Measurements from ENCODE around the gene ZNF281. TPM values are rescaled to one million over a fixed set of nuclear protein-coding genes. Genes with fewer than 3 reads are reported as not detected.

Gene ZNF281
- total and polyA plus RNA-seq, 9 donors, result 8.8 to 16.7 (median 12.6) TPM

- WGBS (ENCODE audit: insufficient coverage), result no CpG with 5 or more reads among the region's 1 CpG
- H3K27ac ChIP-seq (ENCODE audit: low read length), result no peak overlapping the region
- DNase-seq, result no peak
- H3K4me1 ChIP-seq (ENCODE audit: control insufficient read depth, insufficient read depth, low read length), result no peaks in the 10 kb centered on the region
- H3K27me3 ChIP-seq (ENCODE audit: control insufficient read depth, insufficient read depth, low read length), result no peaks in the 10 kb centered on the region
- H3K36me3 ChIP-seq (ENCODE audit: control insufficient read depth, insufficient read depth, low read length), result no peaks in the 10 kb centered on the region
- H3K4me3 ChIP-seq (ENCODE audit: low read length), result no peak overlapping the region
- no peaks in the 10 kb centered on the region for H3K9me3 ChIP-seq (replicated peaks; ENCODE audit: control insufficient read depth, low read depth, low read length)
Observed at GRCh38 chr1:200432586-200432985, 22.8 kb upstream of the ZNF281 start.

- Histone ChIP-seq H3K4me3 (ENCODE audit: low read length) (no peak overlapping the region), H3K27ac (ENCODE audit: low read length) (no peak overlapping the region), H3K36me3 (ENCODE audit: control insufficient read depth, insufficient read depth, low read length) (no peaks in the 10 kb centered on the region), H3K9me3 (replicated peaks; ENCODE audit: control insufficient read depth, low read depth, low read length) (no peaks in the 10 kb centered on the region), H3K27me3 (ENCODE audit: control insufficient read depth, insufficient read depth, low read length) (no peaks in the 10 kb centered on the region), H3K4me1 (ENCODE audit: control insufficient read depth, insufficient read depth, low read length) (no peaks in the 10 kb centered on the region)
- no peak for DNase-seq
- no CpG with 5 or more reads among the region's 2 CpGs for WGBS (ENCODE audit: insufficient coverage)
Observed at GRCh38 chr1:200429221-200429751, 19.4 kb upstream of the ZNF281 start.

GRCh38 chr1:200428482-200429205 lies 18.8 kb upstream of the ZNF281 start:
- H3K9me3 ChIP-seq (replicated peaks; ENCODE audit: control insufficient read depth, low read depth, low read length), result no peaks in the 10 kb centered on the region
- WGBS (ENCODE audit: insufficient coverage), result 100% methylated on average over 1 of the region's 4 CpGs
- no peak overlapping the region for H3K27ac ChIP-seq (ENCODE audit: low read length)
- no peaks in the 10 kb centered on the region for H3K36me3 ChIP-seq (ENCODE audit: control insufficient read depth, insufficient read depth, low read length)
- H3K4me1 ChIP-seq (ENCODE audit: control insufficient read depth, insufficient read depth, low read length), result no peaks in the 10 kb centered on the region
- DNase-seq, result no peak
- H3K4me3 ChIP-seq (ENCODE audit: low read length), result no peak overlapping the region
- H3K27me3 ChIP-seq (ENCODE audit: control insufficient read depth, insufficient read depth, low read length), result no peaks in the 10 kb centered on the region

GRCh38 chr1:200427744-200428143 lies 17.9 kb upstream of the ZNF281 start:
- no peaks in the 10 kb centered on the region for H3K36me3 ChIP-seq (ENCODE audit: control insufficient read depth, insufficient read depth, low read length)

GRCh38 chr1:200426196-200426595 lies 16.4 kb upstream of the ZNF281 start:
- Histone ChIP-seq H3K27ac (ENCODE audit: low read length) (no peak overlapping the region), H3K27me3 (ENCODE audit: control insufficient read depth, insufficient read depth, low read length) (no peaks in the 10 kb centered on the region), H3K4me3 (ENCODE audit: low read length) (no peak overlapping the region), H3K36me3 (ENCODE audit: control insufficient read depth, insufficient read depth, low read length) (no peaks in the 10 kb centered on the region), H3K9me3 (replicated peaks; ENCODE audit: control insufficient read depth, low read depth, low read length) (no peaks in the 10 kb centered on the region), H3K4me1 (ENCODE audit: control insufficient read depth, insufficient read depth, low read length) (no peaks in the 10 kb centered on the region)
- no CpG with 5 or more reads among the region's 2 CpGs for WGBS (ENCODE audit: insufficient coverage)
- no peak for DNase-seq

More at GRCh38 chr1:200427744-200428143, 17.9 kb upstream of the ZNF281 start:
- Histone ChIP-seq H3K27ac (ENCODE audit: low read length) (no peak overlapping the region), H3K4me3 (ENCODE audit: low read length) (no peak overlapping the region), H3K27me3 (ENCODE audit: control insufficient read depth, insufficient read depth, low read length) (no peaks in the 10 kb centered on the region), H3K9me3 (replicated peaks; ENCODE audit: control insufficient read depth, low read depth, low read length) (no peaks in the 10 kb centered on the region), H3K4me1 (ENCODE audit: control insufficient read depth, insufficient read depth, low read length) (no peaks in the 10 kb centered on the region)
- no peak for DNase-seq
- 82% methylated on average over 2 of the region's 5 CpGs for whole genome bisulfite sequencing (ENCODE audit: insufficient coverage)

- WGBS (ENCODE audit: insufficient coverage), result no CpG with 5 or more reads among the region's 6 CpGs
- Histone ChIP-seq H3K9me3 (replicated peaks; ENCODE audit: control insufficient read depth, low read depth, low read length) (no peaks in the 10 kb centered on the region), H3K27me3 (ENCODE audit: control insufficient read depth, insufficient read depth, low read length) (no peaks in the 10 kb centered on the region), H3K4me1 (ENCODE audit: control insufficient read depth, insufficient read depth, low read length) (no peaks in the 10 kb centered on the region), H3K4me3 (ENCODE audit: low read length) (no peak overlapping the region), H3K27ac (ENCODE audit: low read length) (no peak overlapping the region), H3K36me3 (ENCODE audit: control insufficient read depth, insufficient read depth, low read length) (no peaks in the 10 kb centered on the region)
- DNase-seq, result no peak
Observed at GRCh38 chr1:200423235-200423634, 13.4 kb upstream of the ZNF281 start.

- Histone ChIP-seq H3K36me3 (ENCODE audit: control insufficient read depth, insufficient read depth, low read length) (no peaks in the 10 kb centered on the region), H3K4me1 (ENCODE audit: control insufficient read depth, insufficient read depth, low read length) (no peaks in the 10 kb centered on the region), H3K9me3 (replicated peaks; ENCODE audit: control insufficient read depth, low read depth, low read length) (no peaks in the 10 kb centered on the region), H3K27me3 (ENCODE audit: control insufficient read depth, insufficient read depth, low read length) (no peaks in the 10 kb centered on the region), H3K4me3 (ENCODE audit: low read length) (no peak overlapping the region), H3K27ac (ENCODE audit: low read length) (no peak overlapping the region)
- WGBS (ENCODE audit: insufficient coverage), result 63% methylated on average over 3 of the region's 3 CpGs
- DNase-seq, result no peak
Observed at GRCh38 chr1:200422211-200422610, 12.4 kb upstream of the ZNF281 start.

GRCh38 chr1:200415789-200416593 lies 6.2 kb upstream of the ZNF281 start:
- no peaks in the 10 kb centered on the region for H3K4me1 ChIP-seq (ENCODE audit: control insufficient read depth, insufficient read depth, low read length)
- peak; percentile 93 for DNase-seq
- H3K9me3 ChIP-seq (replicated peaks; ENCODE audit: control insufficient read depth, low read depth, low read length), result no peaks in the 10 kb centered on the region
- H3K4me3 ChIP-seq (ENCODE audit: low read length), result no peak overlapping the region
- H3K36me3 ChIP-seq (ENCODE audit: control insufficient read depth, insufficient read depth, low read length), result no peaks in the 10 kb centered on the region
- WGBS (ENCODE audit: insufficient coverage), result no CpG with 5 or more reads among the region's 2 CpGs
- peaks cover 7% of the 10 kb centered on the region for H3K27me3 ChIP-seq (ENCODE audit: control insufficient read depth, insufficient read depth, low read length)
- H3K27ac ChIP-seq (ENCODE audit: low read length), result peak overlapping the region; percentile 74

GRCh38 chr1:200415227-200415626 lies 5.4 kb upstream of the ZNF281 start:
- Histone ChIP-seq H3K4me3 (ENCODE audit: low read length) (no peak overlapping the region), H3K27ac (ENCODE audit: low read length) (peak overlapping the region; percentile 74), H3K9me3 (replicated peaks; ENCODE audit: control insufficient read depth, low read depth, low read length) (no peaks in the 10 kb centered on the region), H3K36me3 (ENCODE audit: control insufficient read depth, insufficient read depth, low read length) (no peaks in the 10 kb centered on the region), H3K4me1 (ENCODE audit: control insufficient read depth, insufficient read depth, low read length) (no peaks in the 10 kb centered on the region), H3K27me3 (ENCODE audit: control insufficient read depth, insufficient read depth, low read length) (peaks cover 7% of the 10 kb centered on the region)
- WGBS (ENCODE audit: insufficient coverage), result no CpG with 5 or more reads among the region's 1 CpG
- DNase-seq, result no peak

- WGBS (ENCODE audit: insufficient coverage), result 100% methylated on average over 2 of the region's 4 CpGs
- no peaks in the 10 kb centered on the region for H3K4me1 ChIP-seq (ENCODE audit: control insufficient read depth, insufficient read depth, low read length)
- no peak for DNase-seq
- H3K36me3 ChIP-seq (ENCODE audit: control insufficient read depth, insufficient read depth, low read length), result no peaks in the 10 kb centered on the region
- no peak overlapping the region for H3K4me3 ChIP-seq (ENCODE audit: low read length)
- no peaks in the 10 kb centered on the region for H3K9me3 ChIP-seq (replicated peaks; ENCODE audit: control insufficient read depth, low read depth, low read length)
- no peak overlapping the region for H3K27ac ChIP-seq (ENCODE audit: low read length)
- peaks cover 7% of the 10 kb centered on the region for H3K27me3 ChIP-seq (ENCODE audit: control insufficient read depth, insufficient read depth, low read length)
Observed at GRCh38 chr1:200414657-200415056, 4.8 kb upstream of the ZNF281 start.
